Activated CD8-positive, alpha-beta memory T cell treated with anti-CD3 and anti-CD28 coated beads, Interleukin-2, amount 50 U/mL, for 1 hour (primary cell): ENCODE measurements around the gene PUM2.
"Not testable (repeated sequence)": the region's sequence is repeated elsewhere in the genome, so short reads cannot be mapped to it uniquely, and the experiment has no call there.

Source experiments
- DNase-seq: peaks from one replicate; pipeline ENCODE4 v3.0.0-alpha.2; 2020; ENCODE audit errors: extremely low read depth

Gene PUM2

GRCh38 chr2:20291106-20291564, 59.5 kb downstream of the PUM2 start:
- DNase-seq: no peak

GRCh38 chr2:20288642-20289340, 61.9 kb downstream of the PUM2 start:
- no peak for DNase-seq

GRCh38 chr2:20282916-20283592, 67.6 kb downstream of the PUM2 start:
- DNase-seq: no peak

GRCh38 chr2:20281876-20282275, 68.8 kb downstream of the PUM2 start:
- no peak for DNase-seq

- no peak for DNase-seq
These were observed 77.6 kb downstream of the PUM2 start for GRCh38 chr2:20273042-20273441.

- DNase-seq: not testable (repeated sequence)
These were observed 82.3 kb downstream of the PUM2 start for GRCh38 chr2:20268317-20268716.

- no peak for DNase-seq
These were observed 83.1 kb downstream of the PUM2 start for GRCh38 chr2:20267529-20267928.

- no peak for DNase-seq
These were observed 86.0 kb downstream of the PUM2 start for GRCh38 chr2:20264629-20265028.

- no peak for DNase-seq
These were observed 93.2 kb downstream of the PUM2 start for GRCh38 chr2:20257411-20257810.

GRCh38 chr2:20254731-20255130, 95.9 kb downstream of the PUM2 start:
- no peak for DNase-seq

- DNase-seq: no peak
These were observed 100.2 kb downstream of the PUM2 start for GRCh38 chr2:20250436-20250835.

GRCh38 chr2:20249170-20249569, 101.5 kb downstream of the PUM2 start:
- DNase-seq: no peak

- DNase-seq: no peak
These were observed 103.6 kb downstream of the PUM2 start for GRCh38 chr2:20247084-20247483.

GRCh38 chr2:20243637-20244036, 107.0 kb downstream of the PUM2 start:
- not testable (repeated sequence) for DNase-seq

- DNase-seq: no peak
These were observed 107.8 kb downstream of the PUM2 start for GRCh38 chr2:20242727-20243377.

- DNase-seq: no peak
These were observed 108.5 kb downstream of the PUM2 start for GRCh38 chr2:20241973-20242726.

GRCh38 chr2:20240291-20240690, 110.4 kb downstream of the PUM2 start:
- not testable (repeated sequence) for DNase-seq

GRCh38 chr2:20236496-20236895, 114.1 kb downstream of the PUM2 start:
- no peak for DNase-seq

- DNase-seq: no peak
These were observed 114.9 kb downstream of the PUM2 start for GRCh38 chr2:20235655-20236305.

- DNase-seq: not testable (repeated sequence)
These were observed 116.0 kb downstream of the PUM2 start for GRCh38 chr2:20234597-20234996.

GRCh38 chr2:20232837-20233207, 117.8 kb downstream of the PUM2 start:
- no peak for DNase-seq

GRCh38 chr2:20231598-20232026, 119.0 kb downstream of the PUM2 start:
- DNase-seq: no peak
